ENCODE measurements around the gene NCBP1.
A peak's percentile ranks its signal among the peaks of the same experiment; 100 is the strongest.
"Not testable (repeated sequence)": the region's sequence is repeated elsewhere in the genome, so short reads cannot be mapped to it uniquely, and the experiment has no call there.

NCBP1 gene

DNA sequence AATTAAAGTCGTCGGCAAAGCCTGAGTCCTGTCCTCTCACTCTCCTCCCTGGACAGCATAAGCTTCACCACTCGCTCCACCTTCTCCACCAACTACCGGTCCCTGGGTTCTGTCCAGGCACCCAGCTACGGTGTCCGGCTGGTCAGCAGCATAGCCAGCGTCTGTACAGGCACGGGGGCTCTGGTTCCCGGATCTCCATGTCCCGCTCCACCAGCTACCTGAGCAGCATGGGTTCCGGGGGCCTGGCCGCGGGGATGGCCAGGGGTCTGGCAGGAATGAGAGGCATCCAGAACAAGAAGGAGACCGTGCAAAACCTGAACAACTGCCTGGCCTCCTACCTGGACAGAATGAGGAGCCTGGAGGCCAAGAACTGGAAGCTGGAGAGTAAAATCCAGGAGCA is 65.2 kb downstream of the NCBP1 start:
- Histone ChIP-seq H3K36me3 (ENCODE audit: control insufficient read depth, low read length) (0 out of 2 replicates have a peak, but pooled peaks cover 4% of the 10 kb centered on the region), H3K27me3 (ENCODE audit: control insufficient read depth, low read length) (peaks cover 2% of the 10 kb centered on the region; the same call in 1 of the 2 replicates), H3K4me3 (ENCODE audit: low read length) (no peak overlapping the region), H3K4me1 (ENCODE audit: control insufficient read depth, low read length) (peaks cover 46% of the 10 kb centered on the region), H3K9me2 (replicated peaks; ENCODE audit: control insufficient read depth, low read length) (no peaks in the 10 kb centered on the region), H3K9me3 (ENCODE audit: control insufficient read depth, insufficient read depth, low read length) (no peaks in the 10 kb centered on the region), H3K27ac (ENCODE audit: low read depth, low read length) (no peak overlapping the region), H3F3A (ENCODE audit: control insufficient read depth, insufficient read depth) (no peaks in the 10 kb centered on the region), H3K79me2 (ENCODE audit: control insufficient read depth, low read length) (peaks cover 32% of the 10 kb centered on the region), H4K20me1 (ENCODE audit: control insufficient read depth, insufficient read depth, low read depth, low read length) (no peaks in the 10 kb centered on the region), H3K4me2 (ENCODE audit: low read length) (peak overlapping the region; percentile 45)
- TF ChIP-seq EZH2phosphoT487 (IDR thresholded peaks at IDR 0.05; ENCODE audit: borderline replicate concordance, low read length) (no peak), CTCF (IDR thresholded peaks at IDR 0.05; ENCODE audit: low read depth, low read length, poor library complexity, severe bottlenecking) (no peak)

- H3F3A ChIP-seq (ENCODE audit: control insufficient read depth, insufficient read depth); H3K36me3 ChIP-seq (ENCODE audit: control insufficient read depth, low read length); H3K27ac ChIP-seq (ENCODE audit: low read depth, low read length); H4K20me1 ChIP-seq (ENCODE audit: control insufficient read depth, insufficient read depth, low read depth, low read length); H3K9me3 ChIP-seq (ENCODE audit: control insufficient read depth, insufficient read depth, low read length); H3K9me2 ChIP-seq (replicated peaks; ENCODE audit: control insufficient read depth, low read length); H3K27me3 ChIP-seq (ENCODE audit: control insufficient read depth, low read length): not testable (repeated sequence)
- peaks cover 43% of the 10 kb centered on the region for H3K4me1 ChIP-seq (ENCODE audit: control insufficient read depth, low read length)
- peak overlapping the region; percentile 21; the same call in 1 of the 2 replicates for H3K4me3 ChIP-seq (ENCODE audit: low read length)
- H3K79me2 ChIP-seq (ENCODE audit: control insufficient read depth, low read length), result peaks cover 28% of the 10 kb centered on the region
- peak overlapping the region; percentile 45 for H3K4me2 ChIP-seq (ENCODE audit: low read length)
These were observed 65.7 kb downstream of the NCBP1 start for GRCh38 chr9:97699281-97699680.

GRCh38 chr9:97699824-97700223 is 66.2 kb downstream of the NCBP1 start:
- peaks cover 23% of the 10 kb centered on the region for H3K79me2 ChIP-seq (ENCODE audit: control insufficient read depth, low read length)
- H3F3A ChIP-seq (ENCODE audit: control insufficient read depth, insufficient read depth); H3K27me3 ChIP-seq (ENCODE audit: control insufficient read depth, low read length); H4K20me1 ChIP-seq (ENCODE audit: control insufficient read depth, insufficient read depth, low read depth, low read length); H3K36me3 ChIP-seq (ENCODE audit: control insufficient read depth, low read length); H3K9me2 ChIP-seq (replicated peaks; ENCODE audit: control insufficient read depth, low read length); H3K4me3 ChIP-seq (ENCODE audit: low read length); H3K9me3 ChIP-seq (ENCODE audit: control insufficient read depth, insufficient read depth, low read length); H3K27ac ChIP-seq (ENCODE audit: low read depth, low read length): not testable (repeated sequence)
- H3K4me1 ChIP-seq (ENCODE audit: control insufficient read depth, low read length), result peaks cover 37% of the 10 kb centered on the region
- peak overlapping the region; percentile 45 for H3K4me2 ChIP-seq (ENCODE audit: low read length)

DNA sequence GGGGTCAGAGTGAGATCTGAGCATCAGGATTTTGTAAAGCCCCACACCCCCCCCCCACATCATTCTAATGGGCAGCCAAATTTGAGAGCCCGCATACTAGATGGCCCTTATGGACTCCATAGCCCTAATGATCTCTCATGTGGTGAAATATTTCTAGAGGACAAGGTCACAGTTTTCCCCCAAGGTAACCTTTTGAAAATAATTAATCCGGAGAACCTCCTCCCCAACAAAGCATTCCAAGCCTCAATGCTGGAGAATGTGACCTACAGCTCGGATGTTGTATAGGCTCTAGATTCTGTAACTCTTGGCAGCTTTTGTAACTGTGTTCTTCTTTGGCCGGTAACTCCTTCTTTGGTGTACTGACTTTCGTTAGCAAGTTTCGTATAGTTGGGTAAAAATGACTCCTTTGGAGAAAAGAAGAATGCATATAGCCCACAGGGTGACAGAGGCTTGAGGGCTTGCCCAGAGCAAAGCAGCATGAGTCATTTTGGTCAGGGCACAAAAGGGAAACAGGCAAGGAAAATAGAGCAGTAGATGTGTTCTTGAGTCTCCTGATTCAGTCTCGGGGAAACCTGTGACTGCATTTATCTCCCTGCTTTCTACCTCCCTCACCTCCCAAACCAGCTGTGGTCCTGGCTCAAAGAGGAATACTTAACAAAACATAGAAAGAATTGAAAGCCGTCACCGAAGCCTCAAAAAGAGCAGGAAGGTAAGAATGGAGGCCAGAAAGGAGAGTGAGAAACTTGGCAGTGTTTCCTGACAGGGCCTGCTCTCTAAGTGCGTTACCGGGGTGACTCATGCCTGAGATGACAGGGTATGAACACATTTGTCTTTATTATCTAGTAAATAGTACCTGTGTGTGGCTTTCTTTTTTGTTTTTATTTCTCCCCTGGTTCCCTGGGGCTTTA is 70.1 kb downstream of the NCBP1 start:
- peaks cover 12% of the 10 kb centered on the region for H3K4me1 ChIP-seq (ENCODE audit: control insufficient read depth, low read length)
- no peaks in the 10 kb centered on the region for H3K79me2 ChIP-seq (ENCODE audit: control insufficient read depth, low read length)
- no peaks in the 10 kb centered on the region for H3F3A ChIP-seq (ENCODE audit: control insufficient read depth, insufficient read depth)
- no peaks in the 10 kb centered on the region for H3K9me2 ChIP-seq (replicated peaks; ENCODE audit: control insufficient read depth, low read length)
- no peak overlapping the region for H3K4me3 ChIP-seq (ENCODE audit: low read length)
- no peak overlapping the region for H3K4me2 ChIP-seq (ENCODE audit: low read length)
- no peaks in the 10 kb centered on the region for H4K20me1 ChIP-seq (ENCODE audit: control insufficient read depth, insufficient read depth, low read depth, low read length)
- TF ChIP-seq CTCF (IDR thresholded peaks at IDR 0.05; ENCODE audit: low read depth, low read length, poor library complexity, severe bottlenecking) (no peak), EZH2phosphoT487 (IDR thresholded peaks at IDR 0.05; ENCODE audit: borderline replicate concordance, low read length) (no peak)
- H3K27me3 ChIP-seq (ENCODE audit: control insufficient read depth, low read length), result peaks cover 33% of the 10 kb centered on the region
- H3K9me3 ChIP-seq (ENCODE audit: control insufficient read depth, insufficient read depth, low read length), result no peaks in the 10 kb centered on the region
- no peak overlapping the region for H3K27ac ChIP-seq (ENCODE audit: low read depth, low read length)
- H3K36me3 ChIP-seq (ENCODE audit: control insufficient read depth, low read length), result no peaks in the 10 kb centered on the region

All from DOHH2 (cell line).